K562 (cell line): ENCODE results near the gene CASP2. TPM values are rescaled to one million over a fixed set of nuclear protein-coding genes. Genes with fewer than 3 reads are reported as not detected.

Experiments
- CC2D1A ChIP-seq: fragments of 450-650 bp; IDR thresholded peaks from 2 replicates; pipeline ENCODE4 v1.6.1; 2017; ENCODE audit warnings: mild to moderate bottlenecking
- CEBPG ChIP-seq, 3 experiments: fragments of 200-800 bp in 1 of 3; sonication (Bioruptor generic) in 1 of 3; sonication (generic) in 1 of 3; formaldehyde crosslinking in 1 of 3; IDR thresholded peaks in 2 of 3; conservative IDR thresholded peaks in 1 of 3; 2 replicates each; pipeline versions ENCODE4 v1.6.1 to v1.8.0; 2016 to 2022; ENCODE audit warnings: missing compliant biosample characterization in 2 of 3, missing genetic modification characterization in 2 of 3, mild to moderate bottlenecking in 1 of 3, missing genetic modification reagents in 1 of 3
- CTCF ChIP-seq, 3 experiments: IDR thresholded peaks in 2 of 3; conservative IDR thresholded peaks in 1 of 3; 2 replicates each; pipeline ENCODE4 v1.5.1; 2011 to 2012; ENCODE audit warnings: low read length in 3 of 3, mild to moderate bottlenecking in 3 of 3, control low read depth in 2 of 3, improper control_type of control experiment in 1 of 3, inconsistent platforms in 1 of 3, low read depth in 1 of 3, mixed read lengths in 1 of 3, moderate library complexity in 1 of 3; ENCODE audit not compliant: insufficient read depth in 2 of 3
- EHMT2 ChIP-seq: fragments of 450-650 bp; IDR thresholded peaks from 2 replicates; pipeline ENCODE4 v1.6.1; 2018; ENCODE audit warnings: antibody characterized with exemption
- EP400 ChIP-seq: fragments of 450-650 bp; IDR thresholded peaks from 2 replicates; pipeline ENCODE4 v1.6.1; 2017; ENCODE audit warnings: antibody characterized with exemption, mild to moderate bottlenecking, moderate library complexity
- MAFG ChIP-seq: fragments of 450-650 bp; conservative IDR thresholded peaks from 2 replicates; pipeline ENCODE4 v1.6.1; 2016; ENCODE audit warnings: missing genetic modification characterization, missing compliant biosample characterization
- MBD2 ChIP-seq: sonication (generic); IDR thresholded peaks from 2 replicates; pipeline ENCODE4 v1.6.1; 2016; ENCODE audit warnings: low read depth, borderline replicate concordance
- MEIS2 ChIP-seq: fragments of 450-650 bp; IDR thresholded peaks from 2 replicates; pipeline ENCODE4 v1.6.1; 2014; ENCODE audit warnings: mild to moderate bottlenecking; ENCODE audit not compliant: partially characterized antibody
- MTA2 ChIP-seq: fragments of 450-650 bp; IDR thresholded peaks from 2 replicates; pipeline ENCODE4 v1.6.1; 2016; ENCODE audit warnings: low read depth
- NONO ChIP-seq, 2 experiments: fragments of 200-400 bp in 1 of 2; fragments of 450-650 bp in 1 of 2; formaldehyde crosslinking in 1 of 2; IDR thresholded peaks; 2 replicates each; pipeline ENCODE4 v1.6.1; 2017; ENCODE audit warnings: low read depth in 2 of 2, mild to moderate bottlenecking in 2 of 2, moderate library complexity in 2 of 2, low read length in 1 of 2
- PYGO2 ChIP-seq: fragments of 450-650 bp; IDR thresholded peaks from 2 replicates; pipeline ENCODE4 v1.6.1; 2016; ENCODE audit warnings: mild to moderate bottlenecking, missing genetic modification characterization, moderate library complexity, missing compliant biosample characterization
- RBM25 ChIP-seq: fragments of 200-400 bp; formaldehyde crosslinking; IDR thresholded peaks from 2 replicates; pipeline ENCODE4 v1.6.1; 2018; ENCODE audit warnings: low read length, low read depth, moderate library complexity; ENCODE audit not compliant: severe bottlenecking
- RNF219 ChIP-seq: fragments of 250-450 bp; sonication (Bioruptor Pico); IDR thresholded peaks from 2 replicates; pipeline ENCODE4 v1.5.0; 2022; ENCODE audit warnings: mild to moderate bottlenecking
- SIX5 ChIP-seq, 2 experiments: IDR thresholded peaks; 2 replicates each; pipeline ENCODE4 v1.6.1; 2011; ENCODE audit warnings: low read length in 2 of 2, borderline replicate concordance in 1 of 2, low read depth in 1 of 2, mild to moderate bottlenecking in 1 of 2, moderate library complexity in 1 of 2; ENCODE audit not compliant: insufficient read depth in 1 of 2
- SMC3 ChIP-seq: conservative IDR thresholded peaks from 2 replicates; pipeline ENCODE4 v1.6.1; 2011; ENCODE audit warnings: low read depth, low read length, improper control_type of control experiment; ENCODE audit not compliant: insufficient read depth
- SP2 ChIP-seq: IDR thresholded peaks from 2 replicates; pipeline ENCODE4 v1.6.1; 2011; ENCODE audit warnings: mild to moderate bottlenecking, low read depth, low read length, moderate library complexity; ENCODE audit not compliant: poor library complexity, severe bottlenecking; ENCODE audit errors: extremely low read depth
- THRB ChIP-seq: fragments of 450-650 bp; formaldehyde crosslinking; conservative IDR thresholded peaks from 2 replicates; pipeline ENCODE4 v1.4.0; 2022; ENCODE audit warnings: mild to moderate bottlenecking, missing genetic modification characterization
- XRCC3 ChIP-seq: fragments of 450-650 bp; IDR thresholded peaks from 2 replicates; pipeline ENCODE4 v1.6.1; 2017; ENCODE audit warnings: mild to moderate bottlenecking, moderate library complexity
- ZC3H4 ChIP-seq: sonication (generic); formaldehyde crosslinking; IDR thresholded peaks from 2 replicates; pipeline ENCODE4 v1.9.0; 2021; ENCODE audit warnings: missing genetic modification reagents, borderline replicate concordance
- ZNF133 ChIP-seq: fragments of 250-450 bp; sonication (Bioruptor Pico); IDR thresholded peaks from 2 replicates; pipeline ENCODE4 v1.4.0; 2020; ENCODE audit warnings: mild to moderate bottlenecking
- polyA plus RNA-seq, 8 experiments: library from polyadenylated mRNA; depleted of rRNA in 4 of 8; stranded (reverse) in 5 of 8; unstranded in 3 of 8; fragments of >200 nt; fragmentation: Nextera tagmentation in 2 of 8; fragmentation: Illumina TruSeq in 1 of 8; extraction: Ambion mirVana in 2 of 8; extraction: Trizol in 1 of 8; gene quantifications; 2 replicates each; pipeline versions ENCODE4 v1.2.1 to v1.2.3, GENCODE V29; 2011 to 2014; ENCODE audit warnings: inconsistent platforms in 1 of 8, missing spikeins in 1 of 8
- total RNA-seq, 7 experiments: library from RNA; depleted of rRNA in 6 of 7; stranded (reverse); fragments of >200 nt in 6 of 7; fragmentation: Illumina TruSeq in 2 of 7; extraction: Trizol in 2 of 7; gene quantifications; 2 replicates each; pipeline versions ENCODE4 v1.2.1 to v1.2.3, GENCODE V29; 2011 to 2021; ENCODE audit warnings: low replicate concordance in 1 of 7

CASP2 gene
- total and polyA plus RNA-seq, 9 of the 15 experiments (the other 6 are each of a cell fraction or from before 2014, with no cell fraction given), result 18.8 to 64.9 (median 24.1) TPM

GRCh38 chr7:143287935-143288826 lies at the start of gene CASP2 (continued):
- no peak for TF ChIP-seq RNF219 (CRISPR knock-in tag)
- no peak for TF ChIP-seq PYGO2 (tag)
- peak; percentile 46 for TF ChIP-seq RBM25
- TF ChIP-seq MAFG (tag), result no peak
- TF ChIP-seq CEBPG (CRISPR knock-in tag; IDR thresholded peaks at IDR 0.05), result no peak
- TF ChIP-seq CEBPG (tag; conservative IDR thresholded peaks at IDR 0.05 in 1 of 2, IDR thresholded peaks at IDR 0.05 in 1 of 2), result no peak
- no peak for TF ChIP-seq XRCC3
- TF ChIP-seq MTA2, result no peak
- peak; percentile 46 for TF ChIP-seq THRB (CRISPR knock-in tag)
- peak; percentile 92 for TF ChIP-seq EP400
- TF ChIP-seq NONO (IDR thresholded peaks at IDR 0.05; ENCODE audit: low read depth in 2 of 2, low read length in 1 of 2), result peak; percentile 64 to 65; a peak in 2 of 4 replicates
- TF ChIP-seq SMC3, result 0 out of 2 replicates have a peak, but pooled peaks have one; percentile 15
- no peak; the same call in none of the 2 replicates for TF ChIP-seq CC2D1A
- TF ChIP-seq MBD2, result peak; percentile 49; the same call in 1 of the 2 replicates
- peak; percentile 62; the same call in 1 of the 2 replicates for TF ChIP-seq EHMT2
- no peak for TF ChIP-seq ZC3H4 (CRISPR knock-in tag)
- TF ChIP-seq CTCF (IDR thresholded peaks at IDR 0.05 in 2 of 3, conservative IDR thresholded peaks at IDR 0.05 in 1 of 3; ENCODE audit: insufficient read depth in 2 of 3, low read depth in 1 of 3, low read length in 3 of 3), result peak; percentile 54 to 58 (median 55); a peak in 5 of 6 replicates
- TF ChIP-seq SP2, result no peak
- peak; percentile 99 for TF ChIP-seq MEIS2
- peak; percentile 84 for TF ChIP-seq ZNF133
- no peak for TF ChIP-seq SIX5 (IDR thresholded peaks at IDR 0.05; ENCODE audit: borderline replicate concordance in 1 of 2, insufficient read depth in 1 of 2, low read depth in 1 of 2, low read length in 2 of 2)
